Measurements from ENCODE around the gene CATSPER4. TPM values are rescaled to one million over a fixed set of nuclear protein-coding genes. Genes with fewer than 3 reads are reported as not detected.

Gene CATSPER4
- total RNA-seq, 1 experiment from 2014 or later, result not detected

DNA sequence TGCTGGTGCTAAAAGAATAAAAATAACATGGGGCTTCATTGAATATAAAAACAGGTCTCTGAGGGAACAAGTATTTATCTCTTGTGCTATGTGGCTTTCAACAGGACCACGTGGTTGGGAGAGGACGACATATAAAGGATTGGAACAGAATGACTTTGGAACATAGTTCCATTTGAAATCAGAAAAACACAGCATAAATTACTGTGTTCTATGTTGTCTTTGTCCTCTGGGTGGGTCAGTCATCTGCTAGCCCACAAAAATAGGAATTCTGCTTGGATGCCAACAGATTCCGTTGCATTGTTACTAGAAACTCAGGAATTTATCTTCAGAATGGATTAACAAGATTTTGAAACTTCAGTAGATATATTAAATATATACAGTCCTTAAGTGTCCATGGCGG lies 49.5 kb downstream of the CATSPER4 start:
- DNase-seq (ENCODE audit: low read depth), result peak; percentile 18

Other genes with a start within 250 kb of the CATSPER4 start
- gene PAFAH2, start 192.5 kb upstream of the CATSPER4 start, total RNA-seq (2014; rRNA removed; shearing (Covaris generic)), result 5.1 and 7.5 TPM in 2 replicates
- 0.34 TPM in 1 of 2 replicates, not detected in the other for gene EXTL1, start 168.8 kb upstream of the CATSPER4 start, total RNA-seq (2014; rRNA removed; shearing (Covaris generic))
- gene SLC30A2, start 144.5 kb upstream of the CATSPER4 start, total RNA-seq (2014; rRNA removed; shearing (Covaris generic)), result 0.52 and 1.8 TPM in 2 replicates
- 0.07 TPM in 1 of 2 replicates, not detected in the other for gene TRIM63, start 123.0 kb upstream of the CATSPER4 start, total RNA-seq (2014; rRNA removed; shearing (Covaris generic))
- 9.0 and 9.3 TPM in 2 replicates for gene PDIK1L, start 78.8 kb upstream of the CATSPER4 start, total RNA-seq (2014; rRNA removed; shearing (Covaris generic))
- not detected in 2 replicates for gene FAM110D, start 31.5 kb upstream of the CATSPER4 start, total RNA-seq (2014; rRNA removed; shearing (Covaris generic))
- gene C1orf232, start 21.6 kb upstream of the CATSPER4 start, total RNA-seq (2014; rRNA removed; shearing (Covaris generic)), result not detected in 2 replicates
- 22.4 and 23.0 TPM in 2 replicates for gene ZNF593, start 20.7 kb upstream of the CATSPER4 start, total RNA-seq (2014; rRNA removed; shearing (Covaris generic))
- gene ZNF593OS, start 18.8 kb upstream of the CATSPER4 start, total RNA-seq (2014; rRNA removed; shearing (Covaris generic)), result not detected in 2 replicates
- 0.49 TPM in 1 of 2 replicates, not detected in the other for gene CNKSR1, start 13.1 kb upstream of the CATSPER4 start, total RNA-seq (2014; rRNA removed; shearing (Covaris generic))
- 28.6 and 43.0 TPM in 2 replicates for gene CEP85, start 43.6 kb downstream of the CATSPER4 start, total RNA-seq (2014; rRNA removed; shearing (Covaris generic))
- gene SH3BGRL3, start 89.5 kb downstream of the CATSPER4 start, total RNA-seq (2014; rRNA removed; shearing (Covaris generic)), result 268 and 302 TPM in 2 replicates
- gene UBXN11, start 116.0 kb downstream of the CATSPER4 start, total RNA-seq (2014; rRNA removed; shearing (Covaris generic)), result 4.1 and 7.3 TPM in 2 replicates
- not detected in 2 replicates for gene CD52, start 127.4 kb downstream of the CATSPER4 start, total RNA-seq (2014; rRNA removed; shearing (Covaris generic))
- gene CRYBG2, start 163.5 kb downstream of the CATSPER4 start, total RNA-seq (2014; rRNA removed; shearing (Covaris generic)), result 0.42 and 2.0 TPM in 2 replicates
- gene ZNF683, start 182.1 kb downstream of the CATSPER4 start, total RNA-seq (2014; rRNA removed; shearing (Covaris generic)), result not detected in 2 replicates
- not detected in 2 replicates for gene LIN28A, start 220.2 kb downstream of the CATSPER4 start, total RNA-seq (2014; rRNA removed; shearing (Covaris generic))
- 58.0 and 62.5 TPM in 2 replicates for gene DHDDS, start 241.7 kb downstream of the CATSPER4 start, total RNA-seq (2014; rRNA removed; shearing (Covaris generic))

Measured in M059J (cell line).